Mucosa of gallbladder (tissue), 1 donor: ENCODE results near the gene APBA1. TPM values are rescaled to one million over a fixed set of nuclear protein-coding genes. Genes with fewer than 3 reads are reported as not detected.
A peak's percentile ranks its signal among the peaks of the same experiment; 100 is the strongest.

Experiments
- DNase-seq: peaks from one replicate; pipeline ENCODE4 v3.0.0-alpha.2; 2020; ENCODE audit warnings: low spot score
- total RNA-seq: library from RNA; stranded (reverse); gene quantifications from one replicate; pipeline ENCODE4 v1.2.1, GENCODE V29; 2021
- donor health status: DM: no; HTN: no; CAD: no.

The APBA1 gene
- total RNA-seq, 1 donor from 2014 or later, result 10.7 TPM

DNA sequence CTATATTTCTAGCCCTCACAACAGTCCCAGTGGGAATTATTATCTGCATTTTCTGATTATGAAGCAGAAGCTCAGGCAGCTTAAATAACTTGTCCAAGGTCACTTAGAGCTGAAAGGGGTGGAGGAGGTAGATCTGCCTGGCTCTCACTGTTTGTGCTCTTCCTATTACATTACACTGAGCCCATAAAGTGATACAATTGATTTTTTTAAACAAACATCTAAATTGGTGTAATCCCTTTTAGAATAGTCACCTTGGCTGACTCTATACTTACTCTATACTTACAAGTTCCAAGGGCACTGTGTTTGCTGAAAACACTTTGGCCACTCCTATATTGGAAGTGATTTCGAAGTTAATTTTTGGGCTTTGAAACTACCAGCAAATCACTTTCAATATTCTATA lies 144.7 kb downstream of the APBA1 start:
- no peak for DNase-seq

DNA sequence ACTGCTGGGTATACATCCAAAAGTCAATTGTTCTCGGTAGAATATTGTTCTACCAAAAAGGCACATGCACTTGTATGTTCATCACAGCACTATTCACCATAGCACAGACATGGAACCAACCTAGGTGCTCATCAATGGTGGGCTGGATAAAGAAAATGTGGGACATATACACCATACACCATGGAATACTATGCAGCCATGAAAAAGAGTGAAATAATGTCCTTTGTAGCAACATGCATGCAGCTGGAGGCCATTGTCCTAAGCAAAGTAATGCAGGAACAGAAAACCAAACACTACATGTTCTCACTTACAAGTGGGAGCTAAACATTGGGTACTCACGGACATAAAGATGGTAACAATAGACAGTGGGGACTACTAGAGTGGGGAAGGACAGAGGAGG lies 145.5 kb downstream of the APBA1 start:
- no peak for DNase-seq

DNA sequence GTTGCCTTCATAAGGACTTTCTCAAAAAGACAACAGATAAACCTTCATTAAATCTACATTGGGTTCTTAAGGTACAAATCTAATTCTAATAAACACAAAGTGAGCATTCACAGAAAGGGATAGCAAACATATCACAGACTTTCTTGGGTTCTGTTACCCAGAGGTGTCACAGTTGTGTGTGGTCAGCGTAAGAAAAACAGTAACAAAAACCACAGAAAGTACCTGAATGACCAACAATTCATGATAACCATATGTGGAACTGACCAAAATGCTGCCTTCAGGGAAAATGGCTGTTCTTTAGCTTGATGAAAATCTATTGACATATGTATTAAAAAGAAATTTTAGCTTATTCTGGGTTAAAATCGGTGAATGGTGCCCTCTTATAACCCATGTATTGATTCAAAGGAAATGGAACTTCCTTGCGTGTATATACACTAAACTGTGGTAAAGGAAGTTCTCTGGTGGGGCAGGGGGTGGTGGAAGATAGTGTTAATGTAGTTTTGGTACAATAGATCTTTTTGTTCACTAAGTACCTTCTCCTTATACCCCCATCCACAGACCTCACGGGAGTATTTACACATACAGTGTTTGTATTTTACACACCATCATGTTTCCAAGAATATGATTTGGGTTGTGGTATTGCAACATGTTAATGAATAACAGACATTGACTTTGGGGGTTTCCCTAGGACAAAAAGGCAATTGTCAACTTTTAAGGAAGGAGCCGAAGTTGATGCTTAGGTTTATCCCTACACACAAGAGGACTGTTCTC lies 152.5 kb downstream of the APBA1 start:
- DNase-seq, result no peak

DNA sequence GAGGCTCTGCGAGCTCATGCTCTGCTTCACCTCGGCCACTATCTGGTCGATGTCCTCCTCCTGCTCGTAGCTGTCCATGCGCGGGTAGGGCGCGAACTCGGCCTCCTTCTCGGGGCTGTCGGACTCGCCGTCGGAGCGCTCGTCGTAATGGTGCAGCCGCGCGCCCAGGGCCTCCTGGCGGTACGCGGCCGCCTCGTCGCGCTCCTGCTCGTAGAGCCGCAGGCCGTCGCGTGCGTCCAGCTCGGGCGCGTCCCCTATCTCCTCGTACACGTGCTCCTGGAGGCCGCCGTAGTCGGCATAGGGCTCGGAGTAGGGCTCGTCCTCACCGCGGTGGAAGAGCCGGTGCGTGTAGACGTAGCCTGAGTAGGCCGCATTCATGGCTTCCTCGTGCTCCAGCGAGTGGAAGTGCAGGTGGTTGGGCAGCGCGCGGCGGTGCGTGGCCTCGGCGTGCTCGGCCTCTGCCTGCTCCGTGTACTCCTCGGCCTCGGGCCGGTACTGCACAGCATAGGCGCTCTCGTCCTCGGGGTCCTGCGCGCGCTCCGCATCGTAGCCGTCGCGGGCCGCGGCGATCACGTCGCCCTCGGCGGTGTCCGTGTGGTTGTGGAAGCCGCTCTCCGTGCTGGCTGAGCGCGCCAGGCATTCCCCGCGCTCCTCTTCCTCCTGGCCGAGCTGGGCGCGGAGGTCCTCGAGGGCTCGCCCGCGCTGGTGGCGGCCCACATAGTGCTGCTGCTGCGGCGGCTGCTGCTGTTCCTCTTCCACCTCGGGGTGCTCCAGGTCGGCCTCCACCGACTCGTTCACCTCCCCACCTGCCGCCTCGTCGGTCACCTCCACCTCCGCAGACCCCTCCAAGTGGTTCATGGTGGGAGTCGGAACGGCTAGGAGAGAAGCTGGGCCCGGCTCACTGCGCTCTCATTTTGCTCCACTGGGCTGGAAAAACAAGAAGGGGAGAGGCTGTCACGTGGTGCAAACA lies 155.5 kb downstream of the APBA1 start:
- DNase-seq, result no peak

DNA sequence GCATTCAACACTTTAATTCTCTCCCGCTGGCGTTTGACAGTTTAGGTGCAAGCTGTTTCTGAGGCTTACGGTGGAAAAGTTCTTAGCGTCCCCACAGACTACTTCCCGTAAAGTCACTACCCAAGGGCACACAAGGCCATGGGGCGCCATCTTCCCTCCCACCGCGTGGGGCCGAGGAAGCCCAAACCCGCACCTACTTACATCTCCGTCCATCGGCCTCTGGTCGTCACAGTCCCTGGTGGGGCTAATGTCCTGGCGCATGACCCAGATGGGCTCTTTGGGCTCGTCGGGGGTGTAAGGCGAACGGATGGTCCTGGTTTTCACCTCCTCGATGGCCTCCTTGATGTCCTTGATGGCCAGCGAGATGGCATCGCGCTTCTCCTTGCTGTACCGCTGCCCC lies 156.4 kb downstream of the APBA1 start:
- no peak for DNase-seq

DNA sequence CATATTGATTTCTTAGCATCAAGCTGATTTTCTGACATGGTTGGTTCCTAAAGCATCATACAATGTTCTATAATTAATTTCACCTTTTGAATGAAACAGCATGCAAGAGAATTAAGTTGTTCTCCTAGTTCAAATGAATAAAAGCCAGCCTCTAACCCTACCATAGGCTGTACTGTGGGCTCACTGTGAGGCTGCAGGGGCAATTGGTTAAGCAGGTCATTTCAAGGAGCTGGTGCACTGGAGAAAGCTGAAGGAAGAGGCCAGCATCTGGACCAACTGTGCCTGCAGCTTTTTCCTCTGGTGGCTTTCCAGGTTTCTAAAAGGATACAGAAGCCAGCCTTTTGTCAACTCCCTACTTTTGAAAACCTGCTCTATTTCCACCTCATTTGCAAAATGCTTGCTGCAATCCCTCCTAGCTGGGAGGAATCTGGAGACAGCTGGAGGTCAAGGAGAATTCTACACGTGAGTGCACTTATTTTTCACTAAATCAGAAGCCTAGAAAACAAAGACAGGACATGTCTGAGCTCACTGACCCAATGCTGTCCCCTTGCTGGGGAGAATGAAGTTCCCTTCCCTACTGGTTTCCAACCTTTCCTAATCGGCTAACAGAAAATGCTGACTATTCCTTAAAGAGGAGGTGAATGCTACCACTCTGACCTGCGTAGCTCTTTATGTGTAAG lies 158.9 kb downstream of the APBA1 start:
- no peak for DNase-seq

DNA sequence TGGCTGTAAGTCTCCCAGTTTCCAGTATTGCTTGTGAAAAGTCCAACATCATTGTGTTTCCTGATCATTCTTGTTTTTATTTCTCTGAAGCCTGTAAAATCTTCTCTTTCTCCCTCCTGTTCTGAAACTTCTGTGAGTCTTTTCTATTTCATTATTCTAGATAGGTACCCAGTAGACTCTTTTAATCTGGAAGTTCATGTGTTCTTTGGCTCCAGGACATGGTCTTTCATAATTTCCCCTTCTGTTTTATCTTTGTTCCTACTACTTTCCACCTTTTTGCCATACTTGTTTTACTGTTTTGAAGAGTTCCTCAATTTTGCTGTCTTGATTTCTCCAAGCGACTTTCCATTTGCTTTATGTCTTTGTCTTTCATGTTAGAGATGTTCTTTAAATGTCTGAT lies 168.1 kb downstream of the APBA1 start:
- DNase-seq, result no peak

DNA sequence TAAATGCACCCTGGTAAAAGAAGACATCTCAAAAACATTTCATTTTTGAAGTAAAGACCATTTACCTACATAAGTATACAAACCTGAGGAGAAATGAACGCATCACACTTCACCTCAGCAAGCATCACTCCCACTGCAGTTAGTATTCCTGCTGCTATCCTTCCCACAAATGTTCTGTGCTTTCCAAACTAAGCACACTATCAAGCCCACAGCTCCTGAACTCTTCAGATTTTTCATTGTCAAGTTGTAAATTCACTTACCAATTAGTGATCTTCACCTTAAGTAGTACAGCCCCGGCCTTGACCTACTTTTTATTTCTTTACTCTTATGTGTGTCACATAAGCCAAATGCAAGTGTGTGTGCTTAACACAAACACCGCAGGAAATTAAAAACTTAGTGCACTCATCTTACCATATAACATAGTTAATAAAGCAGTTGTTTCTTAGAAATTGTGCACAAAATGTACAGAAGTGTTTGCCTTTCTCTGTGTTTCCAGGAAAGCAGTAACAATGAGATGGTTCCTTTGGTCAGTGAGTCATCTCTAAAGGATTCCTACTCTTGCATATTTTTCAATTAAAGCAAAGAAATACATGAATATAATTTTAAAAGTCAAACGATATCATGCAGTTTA lies 169.4 kb downstream of the APBA1 start:
- no peak for DNase-seq

DNA sequence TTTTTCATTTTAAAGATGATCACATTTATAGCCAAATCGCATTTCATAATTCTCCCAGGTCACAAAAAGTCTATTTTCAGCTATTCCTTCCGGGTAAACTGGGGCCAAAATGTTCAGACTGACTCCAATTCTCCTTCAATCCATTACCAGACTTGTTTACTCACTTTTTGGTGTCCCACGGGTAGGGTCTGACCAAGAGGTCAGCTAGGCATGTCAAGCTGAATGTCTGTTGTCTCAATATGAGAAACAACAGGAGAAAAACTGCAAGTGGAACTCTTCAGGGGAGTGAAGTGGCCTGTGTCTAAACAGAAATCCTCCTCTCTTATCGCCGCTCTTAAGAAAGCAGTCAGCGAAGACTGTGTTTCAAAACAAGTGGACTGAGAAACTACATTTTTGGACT lies 171.3 kb downstream of the APBA1 start:
- no peak for DNase-seq

DNA sequence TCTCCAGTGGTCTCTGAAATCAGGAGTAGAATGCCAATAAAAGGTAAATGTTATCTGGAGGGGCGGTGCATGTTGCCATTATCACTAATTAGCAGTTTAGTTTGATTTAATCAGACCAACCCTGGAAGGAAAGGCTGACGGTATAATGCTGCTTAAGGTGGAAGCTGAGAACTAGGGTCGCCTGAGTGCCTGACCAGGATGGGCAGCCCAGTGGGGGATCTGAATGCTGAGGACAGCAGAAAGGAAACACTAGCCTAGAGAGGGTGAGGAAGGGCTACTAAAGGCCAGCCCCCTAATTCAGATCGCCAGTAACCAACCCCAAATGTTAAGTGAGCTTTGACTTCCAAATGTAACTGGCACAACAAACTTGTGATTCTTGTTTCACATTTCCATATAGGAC lies 172.2 kb downstream of the APBA1 start:
- no peak for DNase-seq

DNA sequence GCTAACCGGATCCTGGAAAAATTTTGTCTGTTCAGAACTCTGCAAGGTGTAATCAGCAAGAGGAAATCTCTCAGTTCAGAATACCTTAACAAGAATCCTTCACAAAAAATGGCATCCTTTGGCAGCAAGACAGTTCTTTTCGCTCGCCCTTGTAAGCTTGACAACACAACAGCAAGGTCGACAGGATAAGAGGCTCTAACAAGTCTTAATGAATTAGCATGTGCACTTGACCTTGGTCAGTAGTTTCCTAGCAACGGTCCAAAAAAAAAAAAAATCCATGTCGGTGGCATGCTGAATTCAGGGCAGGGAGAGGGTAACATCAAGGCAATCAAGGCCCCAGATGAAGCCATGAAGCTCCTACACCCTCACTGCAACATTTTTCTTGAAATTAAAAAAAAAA lies 172.8 kb downstream of the APBA1 start:
- DNase-seq, result no peak

DNA sequence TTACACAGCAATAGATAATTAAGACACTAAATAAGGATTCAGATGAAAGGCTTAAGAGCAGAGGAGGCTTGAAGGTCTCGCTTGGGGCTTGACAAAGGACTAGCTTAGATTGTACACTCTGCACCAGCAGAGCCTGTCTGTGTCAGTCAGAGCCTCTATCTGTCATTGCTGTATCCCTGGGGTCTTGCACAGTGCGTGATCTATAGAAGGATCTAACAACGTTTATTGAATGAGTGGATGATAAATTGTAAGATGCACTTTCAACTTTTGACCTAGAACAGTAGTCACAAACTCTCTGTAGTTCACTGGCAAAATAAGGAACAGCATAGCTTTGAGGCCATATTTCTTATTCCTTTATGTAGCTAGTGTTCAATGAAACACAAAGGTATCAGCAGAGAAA lies 173.7 kb downstream of the APBA1 start:
- no peak for DNase-seq

DNA sequence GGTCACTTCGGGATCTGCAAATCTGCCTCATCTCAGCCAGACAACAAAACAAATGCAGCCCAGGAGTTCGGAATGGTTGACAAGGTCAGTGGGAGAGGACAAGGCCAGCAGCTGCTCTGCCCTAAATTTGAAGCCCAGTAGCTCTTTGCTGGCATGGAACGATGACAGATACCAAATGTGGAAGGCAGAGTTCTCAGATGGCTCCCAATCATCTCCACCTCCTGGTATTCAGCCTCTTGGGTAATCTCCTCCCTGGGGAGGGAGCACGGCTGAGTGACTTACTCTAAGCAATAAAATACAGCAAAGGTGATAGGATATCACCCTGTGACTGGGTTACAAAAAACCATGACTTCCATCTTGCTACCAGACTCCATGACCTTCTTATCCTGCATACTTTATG lies 174.4 kb downstream of the APBA1 start:
- DNase-seq, result no peak

DNA sequence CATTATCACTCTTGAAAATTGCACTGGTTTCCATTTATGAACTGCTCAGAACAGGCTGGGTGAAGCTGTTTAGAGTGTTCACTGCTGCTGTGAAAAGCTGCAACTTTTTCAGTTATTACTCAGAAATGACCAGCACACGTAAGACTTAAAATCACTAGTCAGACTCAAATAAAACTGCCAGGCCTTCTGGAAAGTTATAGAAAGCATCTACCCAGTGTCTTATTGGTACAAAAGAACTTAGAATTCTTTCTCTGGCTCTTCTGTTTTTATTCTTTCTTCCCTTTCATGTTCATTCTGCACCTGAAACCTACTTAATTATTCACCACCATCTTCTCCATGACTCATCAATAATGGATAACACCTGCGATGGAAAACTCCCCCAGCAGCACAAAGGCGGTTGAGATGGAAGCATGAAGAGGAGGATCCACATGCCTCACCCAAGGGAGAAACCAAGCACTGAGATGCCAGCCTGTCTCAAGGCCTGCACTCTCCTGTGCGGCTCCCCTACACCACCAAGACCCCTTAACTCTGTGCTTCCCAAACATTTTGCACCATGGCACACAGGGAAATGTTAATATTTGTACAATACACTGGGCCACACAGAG lies 175.2 kb downstream of the APBA1 start:
- DNase-seq, result no peak

DNA sequence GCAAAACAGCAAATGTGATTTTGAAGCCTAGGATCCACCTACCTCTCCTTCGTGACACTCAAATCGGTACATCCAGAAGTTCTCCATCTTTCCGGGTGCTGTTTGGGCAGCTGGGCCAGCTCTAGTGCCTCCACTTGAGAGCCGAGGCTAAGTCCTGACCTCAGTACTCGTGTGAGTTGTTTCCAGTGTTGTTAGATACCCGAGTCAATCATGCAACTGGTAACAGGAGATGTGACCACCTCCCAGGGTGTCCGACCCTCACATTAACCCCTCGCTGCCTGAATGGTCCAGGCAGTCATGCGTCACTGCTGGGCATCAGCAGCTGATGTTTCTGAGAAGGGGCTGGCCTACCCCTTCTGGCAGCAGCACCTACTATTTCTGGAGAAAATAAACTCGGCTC lies 176.9 kb downstream of the APBA1 start:
- DNase-seq, result no peak

DNA sequence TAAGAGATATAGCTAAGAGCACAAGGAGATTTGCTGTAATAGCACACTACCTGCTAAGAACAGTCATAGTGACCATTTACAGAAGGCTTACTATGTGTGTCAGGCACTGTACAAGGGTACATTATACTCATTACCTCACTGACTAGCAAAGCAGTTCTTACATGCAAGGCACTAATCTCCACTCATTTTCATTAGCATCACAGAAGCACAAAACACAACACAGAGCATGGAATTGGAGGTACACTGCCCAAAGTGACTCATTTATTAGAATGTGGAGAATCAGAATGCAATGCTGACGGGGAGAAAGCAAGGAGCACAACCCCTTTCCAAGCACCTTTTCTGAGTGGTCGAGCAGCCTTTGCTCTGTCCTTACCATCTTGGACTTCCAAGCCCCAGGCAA lies 177.4 kb downstream of the APBA1 start:
- no peak for DNase-seq

DNA sequence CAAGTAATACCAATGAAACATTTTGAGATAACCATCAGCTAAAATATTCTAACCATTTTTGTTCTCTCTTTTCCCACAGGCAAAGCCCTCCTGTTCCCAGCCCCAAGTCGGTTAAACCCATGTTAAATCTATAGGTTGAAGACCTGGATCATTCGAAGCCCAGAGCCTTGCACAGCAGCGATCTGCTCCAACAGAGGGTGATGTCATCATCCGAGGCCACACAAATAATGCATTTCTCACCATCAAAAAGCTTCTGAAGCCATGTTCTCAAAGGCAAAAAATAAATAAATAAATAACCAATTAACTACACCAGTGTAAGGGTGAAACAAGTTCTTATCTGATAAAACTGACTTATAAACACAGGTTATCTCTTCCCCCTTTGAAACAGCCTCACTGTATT lies 178.0 kb downstream of the APBA1 start:
- DNase-seq, result no peak

DNA sequence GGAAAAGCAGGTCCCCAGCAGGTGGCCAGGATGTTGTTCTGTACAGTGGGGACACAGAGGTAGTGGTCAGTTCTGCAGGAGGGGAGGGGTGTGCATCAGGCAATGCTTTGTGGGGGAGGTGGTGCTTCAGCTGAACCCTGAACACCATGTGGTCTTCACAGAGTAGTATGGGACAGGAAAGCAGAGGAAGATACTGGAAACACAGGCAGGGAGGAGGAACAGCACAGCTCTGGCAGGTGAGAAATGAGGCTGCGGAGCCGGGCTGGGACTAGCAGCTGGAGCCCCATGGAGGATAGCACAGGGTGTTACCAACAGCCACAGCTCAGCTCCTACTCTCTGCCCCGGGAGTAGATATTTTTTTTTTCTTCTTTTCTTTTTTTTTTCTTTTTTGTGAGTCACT lies 185.7 kb downstream of the APBA1 start:
- DNase-seq, result no peak

DNA sequence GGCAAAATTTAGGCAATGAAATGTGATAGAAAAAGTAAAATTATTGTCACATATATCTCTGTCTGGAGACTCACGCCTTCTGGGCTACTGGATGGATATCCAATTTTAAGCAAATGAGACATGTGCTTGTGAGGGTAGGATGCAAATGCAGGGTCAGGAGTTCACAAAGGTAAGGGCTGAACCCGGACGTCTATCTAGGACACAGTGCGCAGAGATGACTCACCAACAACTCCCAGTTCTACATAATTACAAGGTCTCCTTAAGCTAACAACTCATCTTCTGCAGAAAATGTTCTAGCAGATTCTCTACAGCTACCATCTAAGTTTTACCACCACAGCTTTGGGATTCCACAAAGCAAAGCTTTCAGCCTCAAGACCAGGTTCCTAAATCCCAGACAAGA lies 186.7 kb downstream of the APBA1 start:
- DNase-seq, result peak; percentile 61

DNA sequence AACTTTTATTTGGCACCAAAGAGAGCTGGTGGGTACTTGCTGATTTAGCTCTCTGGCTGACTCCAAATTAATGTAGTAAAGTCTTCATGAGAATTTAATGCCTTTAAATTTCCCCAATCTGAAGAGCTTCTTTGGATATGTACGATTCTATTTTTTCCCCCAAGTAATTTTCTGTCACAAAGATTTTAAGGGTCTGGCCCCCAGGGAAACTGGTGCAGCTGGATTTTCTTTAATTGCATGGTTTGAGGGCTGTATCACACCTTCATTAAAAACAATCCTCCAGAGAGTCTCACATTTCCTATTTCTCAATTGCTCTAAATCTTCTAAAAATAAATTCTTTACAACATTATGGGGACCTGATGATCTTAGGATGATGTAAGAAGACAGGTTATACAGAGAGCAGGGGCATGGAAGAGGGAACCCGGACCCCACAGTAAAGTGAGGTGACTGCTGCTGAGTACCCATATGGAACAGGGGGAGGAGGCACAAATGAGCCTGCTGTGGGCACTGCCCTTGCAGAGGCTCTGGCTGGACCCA lies 188.2 kb downstream of the APBA1 start:
- DNase-seq, result no peak

DNA sequence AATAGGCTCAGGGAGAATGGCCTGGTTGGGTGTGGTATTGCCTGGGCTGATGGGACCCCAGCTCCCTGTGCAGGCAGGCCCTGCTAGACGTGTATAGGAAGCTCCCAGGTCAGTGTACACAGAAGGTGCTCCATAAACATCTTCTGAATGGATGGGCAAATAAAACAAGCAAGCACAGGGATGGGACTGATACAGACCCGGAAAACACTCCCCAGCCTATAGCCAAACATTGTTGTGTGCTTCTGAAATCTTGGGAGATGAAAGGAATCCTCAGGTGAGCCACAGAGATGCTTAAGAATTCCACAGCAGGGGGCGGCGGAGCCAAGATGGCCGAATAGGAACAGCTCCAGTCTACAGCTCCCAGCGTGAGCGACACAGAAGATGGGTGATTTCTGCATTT lies 195.4 kb downstream of the APBA1 start:
- DNase-seq, result no peak
